Non-pigmented ciliary epithelial cell (primary cell): ENCODE measurements around the gene SMAD2.
"Not testable (repeated sequence)": the region's sequence is repeated elsewhere in the genome, so short reads cannot be mapped to it uniquely, and the experiment has no call there.

Experiments
- DNase-seq: peaks from one replicate; pipeline ENCODE4 v3.0.0-alpha.2; 2010; ENCODE audit warnings: low read depth

The SMAD2 gene

GRCh38 chr18:47793609-47794008, 136.8 kb downstream of the SMAD2 start:
- DNase-seq = no peak

DNA sequence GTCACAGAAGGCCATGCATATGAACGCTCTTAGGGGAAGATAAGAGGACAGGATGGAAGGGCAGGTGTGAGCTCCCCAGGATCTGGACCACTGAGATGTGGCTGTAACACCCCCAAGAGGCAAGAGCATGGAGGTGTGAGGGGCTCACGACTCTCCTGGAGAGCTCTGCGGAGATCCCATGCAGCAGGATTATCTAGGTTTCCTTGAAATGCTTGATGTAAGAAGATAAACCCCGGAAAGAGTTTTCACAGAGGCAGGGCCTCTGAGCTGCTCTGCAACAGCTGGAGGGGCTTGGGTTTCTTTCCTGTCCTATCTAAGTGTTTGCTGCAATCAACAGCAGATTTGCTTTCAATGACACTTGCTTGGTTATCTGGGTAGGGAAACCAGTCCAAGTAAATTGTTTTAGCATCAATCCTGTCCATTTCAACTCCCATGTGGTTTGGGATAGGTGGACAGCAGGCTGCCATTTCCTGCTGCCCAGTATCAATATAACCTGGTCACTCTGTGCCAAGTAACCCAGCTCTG, 138.9 kb downstream of the SMAD2 start:
- DNase-seq = no peak

GRCh38 chr18:47790036-47790435, 140.4 kb downstream of the SMAD2 start:
- DNase-seq = no peak

GRCh38 chr18:47788621-47789020, 141.8 kb downstream of the SMAD2 start:
- no peak for DNase-seq

DNA sequence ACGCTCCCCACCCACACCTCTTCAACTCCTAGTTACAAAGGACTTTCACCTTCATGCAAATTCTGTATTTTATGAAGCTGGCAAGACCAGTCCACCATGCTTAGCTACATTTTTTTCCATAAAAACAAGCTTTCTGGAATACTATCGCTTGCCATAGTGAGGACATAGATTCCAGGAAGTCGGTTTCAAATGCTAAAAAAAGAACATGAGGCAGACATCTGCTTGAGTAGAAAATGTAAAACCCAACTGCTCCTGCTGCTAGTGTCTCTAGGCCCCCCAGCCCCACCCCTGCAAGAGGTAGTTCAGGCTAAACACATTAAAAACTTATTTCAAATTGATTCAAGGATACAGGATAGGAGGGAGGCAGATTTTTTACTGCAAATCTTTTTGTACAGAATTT, 148.9 kb downstream of the SMAD2 start:
- no peak for DNase-seq

- DNase-seq = no peak
Measured at GRCh38 chr18:47780011-47780725, 150.3 kb downstream of the SMAD2 start.

DNA sequence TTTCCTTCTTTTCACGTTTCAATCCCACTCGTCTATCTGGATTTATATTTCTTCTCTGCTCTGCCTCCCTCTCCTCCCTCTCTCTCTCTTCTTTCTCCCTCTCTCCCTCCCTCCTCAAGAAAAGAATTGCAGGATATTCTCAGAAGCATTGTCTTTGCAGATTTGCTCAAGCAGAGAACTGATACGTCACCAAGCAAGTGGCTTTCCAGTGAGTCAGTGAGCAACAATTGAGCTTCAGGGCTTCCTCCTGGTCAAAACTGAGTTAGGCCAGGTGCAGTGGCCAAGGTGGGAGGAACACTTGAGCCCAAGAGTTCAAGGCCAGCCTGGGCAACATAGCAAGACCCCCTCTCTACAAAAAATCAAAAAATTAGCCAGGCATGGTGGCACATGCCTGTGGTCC, 151.1 kb downstream of the SMAD2 start:
- no peak for DNase-seq

DNA sequence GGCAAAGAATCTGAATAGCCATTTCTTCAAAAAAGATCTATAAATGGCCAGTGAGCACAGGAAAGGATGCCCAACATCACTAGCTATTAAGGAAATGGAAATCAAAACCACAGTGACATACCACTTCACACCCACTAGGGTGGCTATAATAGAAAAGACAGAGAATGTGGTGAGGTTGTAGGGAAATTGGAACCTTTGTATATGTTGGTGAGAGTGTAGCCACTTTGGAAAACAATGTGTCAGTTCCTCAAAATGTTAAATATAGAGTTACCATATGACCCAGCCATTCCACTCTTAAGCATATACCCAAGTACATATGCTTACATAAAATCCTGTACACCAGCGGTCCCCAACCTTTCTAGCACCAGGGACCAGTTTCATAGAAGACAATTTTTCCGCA, 152.8 kb downstream of the SMAD2 start:
- DNase-seq = no peak

DNA sequence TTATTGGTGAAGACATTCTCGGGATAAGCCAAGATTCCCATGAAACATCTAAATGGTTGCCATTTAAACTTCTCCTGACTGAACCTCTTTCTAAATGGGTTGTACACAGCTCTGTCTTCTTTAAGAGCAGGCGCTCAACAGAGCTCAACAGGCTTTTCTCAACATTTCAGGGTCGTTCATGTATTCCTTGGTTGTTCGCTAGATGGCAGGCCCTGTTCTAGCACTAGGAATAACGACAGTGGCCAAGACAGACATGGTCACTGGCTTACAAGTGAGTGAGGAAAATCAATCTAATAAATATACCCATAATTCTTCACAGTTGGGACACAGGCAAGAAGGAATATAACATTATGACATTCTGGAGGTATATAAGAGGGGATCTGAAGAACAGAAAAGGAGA, 154.5 kb downstream of the SMAD2 start:
- no peak for DNase-seq

- no peak for DNase-seq
Measured at GRCh38 chr18:47773931-47774330, 156.5 kb downstream of the SMAD2 start.

- DNase-seq = peak; percentile 8
Measured at GRCh38 chr18:47772374-47773248, 157.8 kb downstream of the SMAD2 start.

- no peak for DNase-seq
Measured at GRCh38 chr18:47771922-47772321, 158.5 kb downstream of the SMAD2 start.

GRCh38 chr18:47767699-47768098, 162.8 kb downstream of the SMAD2 start:
- no peak for DNase-seq

- DNase-seq = not testable (repeated sequence)
Measured at GRCh38 chr18:47767198-47767597, 163.3 kb downstream of the SMAD2 start.
